HG02610 (cell line): Measurements from ENCODE around the gene RGS9BP.
"Not testable (repeated sequence)": the region's sequence is repeated elsewhere in the genome, so short reads cannot be mapped to it uniquely, and the experiment has no call there.

Experiments
- ATAC-seq: cut with Tn5 transposase; IDR thresholded peaks from one replicate; pipeline ENCODE4 v1.9.1; 2021; ENCODE audit warnings: mild to moderate bottlenecking, moderate library complexity; ENCODE audit not compliant: unreplicated experiment

The RGS9BP gene

DNA sequence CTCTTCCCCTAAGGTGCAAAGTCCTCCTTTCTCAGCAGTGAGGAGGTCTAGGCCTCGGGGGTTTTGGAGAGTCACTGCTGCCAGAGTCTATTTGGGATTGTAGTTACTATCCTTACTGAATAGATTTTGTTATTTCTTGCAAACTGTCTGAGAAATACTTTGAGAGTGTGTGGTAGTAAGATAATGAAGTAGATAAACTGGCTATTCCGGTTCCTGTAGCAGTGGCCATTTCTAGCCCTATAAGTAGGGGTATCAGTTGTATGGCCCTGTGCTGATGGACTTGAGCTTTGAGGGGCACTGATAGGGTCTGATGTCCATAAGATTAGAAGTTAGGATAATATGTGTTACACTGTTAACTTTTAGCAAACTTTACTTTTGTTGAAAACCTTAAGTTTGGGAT lies 18.7 kb downstream of the RGS9BP start:
- not testable (repeated sequence) for ATAC-seq

DNA sequence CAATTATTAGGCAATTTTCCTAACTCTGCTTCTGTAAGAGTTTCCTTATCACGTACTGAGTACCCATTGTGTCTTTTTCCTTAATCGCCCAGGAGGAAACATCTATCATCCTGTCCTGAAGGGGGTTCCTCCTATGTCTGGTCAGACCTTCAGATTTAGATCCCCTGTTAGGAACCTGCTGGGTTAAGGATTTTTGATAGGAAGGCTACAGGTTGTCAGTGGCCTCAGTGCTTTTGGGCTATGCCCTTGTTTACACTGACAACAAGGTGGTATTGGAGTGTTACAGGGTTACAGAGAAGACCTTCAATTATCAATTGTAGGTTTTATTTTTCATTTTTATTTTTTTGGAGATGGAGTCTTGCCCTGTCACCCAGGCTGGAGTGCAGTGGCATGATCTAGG lies 19.2 kb downstream of the RGS9BP start:
- not testable (repeated sequence) for ATAC-seq

GRCh38 chr19:32695506-32695905 lies 19.9 kb downstream of the RGS9BP start:
- ATAC-seq = not testable (repeated sequence)

DNA sequence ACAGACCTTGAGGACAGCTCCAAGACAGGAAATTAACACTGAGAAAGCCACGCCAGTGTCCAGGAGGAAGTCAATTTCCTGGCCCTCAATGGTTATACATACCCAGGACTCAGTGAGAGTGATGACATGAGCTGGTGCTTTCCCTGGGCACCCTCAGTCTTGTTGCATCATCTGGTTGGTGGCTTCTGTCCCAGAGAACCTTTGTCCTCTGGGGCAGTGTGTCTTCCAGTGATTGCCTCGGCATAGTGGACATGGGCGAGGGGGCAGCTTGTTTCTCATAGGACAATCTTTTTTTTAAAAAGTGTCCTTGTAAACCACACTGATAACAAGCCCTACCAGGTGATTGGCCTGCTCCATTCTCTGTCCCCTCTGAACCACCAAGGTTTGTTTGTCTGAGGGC lies 21.1 kb downstream of the RGS9BP start:
- ATAC-seq = not testable (repeated sequence)

GRCh38 chr19:32700129-32700528 lies 24.5 kb downstream of the RGS9BP start:
- not testable (repeated sequence) for ATAC-seq

GRCh38 chr19:32702010-32702409 lies 26.4 kb downstream of the RGS9BP start:
- no peak for ATAC-seq

GRCh38 chr19:32704006-32704405 lies 28.4 kb downstream of the RGS9BP start:
- not testable (repeated sequence) for ATAC-seq

DNA sequence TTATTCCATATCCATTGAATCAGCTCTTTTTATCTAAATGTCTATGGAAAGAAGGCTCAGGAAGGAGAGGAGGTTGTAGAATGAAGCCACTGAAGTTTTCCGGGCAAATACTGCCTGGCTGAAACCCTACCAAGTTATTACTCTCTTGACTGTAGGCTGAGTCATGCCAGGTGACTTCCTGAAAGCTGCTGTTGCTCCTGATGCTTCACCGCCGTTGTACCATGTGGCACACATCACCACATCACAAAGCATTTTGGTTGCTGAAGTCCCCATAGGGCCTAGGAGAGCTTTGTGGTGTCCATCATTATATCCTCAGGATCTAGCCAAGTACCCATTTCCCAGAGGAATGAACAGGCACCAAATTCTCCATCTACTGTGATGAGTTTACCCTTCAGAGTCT lies 32.8 kb downstream of the RGS9BP start:
- ATAC-seq = no peak

DNA sequence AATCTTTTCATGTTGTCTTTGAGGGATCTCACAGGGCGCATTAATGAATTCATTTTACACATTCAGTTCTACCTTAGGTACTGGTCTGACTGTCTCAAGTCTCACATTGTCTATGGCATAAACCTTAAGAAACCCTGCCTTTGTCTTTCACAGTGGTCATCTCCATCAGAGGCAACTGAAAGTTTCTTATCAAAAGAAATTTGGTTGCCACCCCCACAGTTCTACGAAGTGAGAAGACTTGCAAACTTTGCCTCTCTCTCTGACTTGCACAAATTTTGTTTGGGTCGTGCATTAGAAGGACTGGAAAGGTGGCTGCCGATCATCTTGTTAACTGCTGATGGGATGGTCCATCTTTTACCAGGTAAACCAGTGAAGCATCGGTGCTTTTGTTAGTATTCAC lies 33.4 kb downstream of the RGS9BP start:
- ATAC-seq = no peak

- no peak for ATAC-seq
Measured at GRCh38 chr19:32711747-32712146, 36.1 kb downstream of the RGS9BP start.

DNA sequence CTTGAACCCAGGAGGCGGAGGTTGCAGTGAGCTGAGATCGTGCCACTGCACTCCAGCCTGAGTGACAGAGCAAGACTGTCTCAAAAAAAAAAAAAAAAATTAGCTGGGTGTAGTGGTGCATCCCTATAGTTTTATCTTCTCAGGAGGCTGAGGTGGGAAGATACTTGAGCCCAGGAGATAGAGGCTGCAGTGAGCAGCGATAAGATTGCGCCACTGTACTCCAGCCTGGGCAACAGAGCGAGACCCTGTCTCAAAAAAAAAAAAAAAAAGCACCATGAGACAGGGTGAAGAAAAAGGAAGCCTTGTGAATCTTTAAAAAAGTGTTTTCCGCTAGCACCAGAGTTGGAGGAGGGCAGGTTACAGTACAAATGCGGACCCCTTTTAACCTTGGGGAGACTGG lies 40.6 kb downstream of the RGS9BP start:
- not testable (repeated sequence) for ATAC-seq

- ATAC-seq = no peak
Measured at GRCh38 chr19:32717496-32717895, 41.8 kb downstream of the RGS9BP start.

- no peak for ATAC-seq
Measured at GRCh38 chr19:32718286-32718685, 42.6 kb downstream of the RGS9BP start.

DNA sequence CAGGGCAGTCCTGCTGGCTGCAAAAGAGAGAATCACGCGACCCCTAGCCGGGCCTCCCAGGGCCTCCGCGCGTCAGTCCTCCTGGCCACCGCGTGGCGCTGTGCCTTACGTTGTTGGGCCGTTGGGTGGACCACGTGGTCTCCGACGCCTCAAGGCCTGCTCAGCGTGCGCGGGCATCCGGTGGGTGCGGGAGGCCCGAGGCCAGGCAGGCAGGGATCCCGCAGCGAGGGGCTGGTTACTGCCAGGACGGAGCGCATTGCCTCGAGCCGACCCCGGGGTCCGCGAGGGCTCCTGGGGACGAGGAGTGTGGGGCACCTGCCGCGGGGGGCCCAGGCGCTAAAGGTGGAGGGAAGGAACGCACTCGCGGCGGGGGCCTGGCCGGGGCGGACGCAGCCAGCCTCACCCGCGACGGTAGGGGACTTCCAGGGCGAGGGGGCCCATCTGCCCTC lies 44.0 kb downstream of the RGS9BP start, which contains the start of gene TDRD12:
TDRD12 (plus strand) TSS at position 157 of the 449 bp plus-strand sequence. CDS start 306 bp downstream, outside the sequence.
- no peak for ATAC-seq

- no peak for ATAC-seq
Measured at GRCh38 chr19:32720216-32720935, 44.7 kb downstream of the RGS9BP start.

GRCh38 chr19:32720936-32721250 lies 45.2 kb downstream of the RGS9BP start:
- no peak for ATAC-seq
